NCI-H187 treated with DMSO at 0.1 percent for 48 hours (cell line): ENCODE measurements around the gene EEF1E1.
A peak's percentile ranks its signal among the peaks of the same experiment; 100 is the strongest.

Source experiments
- DNase-seq: peaks from one replicate; lab custom pipeline; 2025; lab: John Stamatoyannopoulos, UW

EEF1E1 gene

DNA sequence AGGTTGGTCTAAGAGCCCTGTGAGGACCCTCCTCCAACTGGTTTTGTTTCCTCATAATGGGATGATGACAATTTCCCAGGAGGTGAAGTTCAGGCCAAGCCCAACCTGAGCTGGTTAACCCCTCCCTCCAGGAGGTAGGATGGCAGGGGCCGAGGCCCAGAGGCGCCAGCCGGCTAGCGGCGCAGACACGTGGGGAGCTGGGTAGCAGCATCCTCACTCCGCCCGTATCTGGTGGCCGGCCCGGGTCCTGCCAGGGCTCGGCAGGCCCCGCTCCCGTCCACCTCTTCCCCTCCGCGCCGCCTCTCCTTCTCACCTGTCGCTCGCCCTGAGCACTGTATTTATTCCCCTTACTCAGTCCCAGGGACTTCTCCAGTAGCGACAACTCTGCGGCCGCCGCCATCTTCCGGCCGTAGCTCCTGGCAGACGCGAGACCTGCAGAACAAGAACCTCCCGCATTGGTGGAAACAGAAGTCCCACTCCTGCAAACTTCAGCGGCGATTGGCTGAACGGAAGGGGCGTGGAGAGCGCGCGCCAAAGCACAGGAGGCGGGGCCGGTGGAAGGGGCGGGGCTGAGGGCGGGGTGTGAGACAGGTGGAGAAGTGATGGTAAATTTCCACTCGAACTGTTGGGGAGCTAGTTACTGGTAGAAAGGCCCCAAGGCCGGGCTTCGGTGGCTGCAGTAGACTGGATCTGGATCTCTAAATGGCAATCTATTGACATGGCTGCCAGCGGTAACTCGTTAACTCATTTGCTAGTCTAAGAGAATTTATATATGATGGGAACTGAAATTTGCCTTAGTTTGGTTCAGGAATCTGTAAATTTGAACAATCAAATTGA lies at the start of gene EEF1E1:
Gene EEF1E1, minus strand, starts transcription at position 427 of the 837 bp plus-strand sequence. Its CDS starts 27 bp downstream, at position 400.
- DNase-seq: peak; percentile 72

DNA sequence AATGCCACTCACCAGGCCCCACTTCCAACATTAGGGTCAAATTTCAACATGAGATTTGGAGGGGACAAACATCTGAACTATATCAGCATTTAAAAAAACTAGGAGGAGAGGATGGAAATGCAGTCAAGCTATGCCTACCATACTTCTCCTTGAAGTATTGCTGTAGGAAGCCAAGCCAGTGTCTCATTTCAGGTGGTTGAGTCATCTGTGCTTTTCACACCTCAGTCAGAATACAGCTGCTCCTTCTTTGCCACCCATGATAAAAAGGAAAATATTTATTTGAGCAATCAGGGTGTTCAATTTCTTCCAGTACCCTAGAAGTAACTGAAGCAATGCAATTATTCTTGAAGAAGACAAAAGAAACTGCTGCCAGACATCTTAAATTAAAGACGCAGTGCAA lies 47.0 kb upstream of the EEF1E1 start:
- DNase-seq: no peak

DNA sequence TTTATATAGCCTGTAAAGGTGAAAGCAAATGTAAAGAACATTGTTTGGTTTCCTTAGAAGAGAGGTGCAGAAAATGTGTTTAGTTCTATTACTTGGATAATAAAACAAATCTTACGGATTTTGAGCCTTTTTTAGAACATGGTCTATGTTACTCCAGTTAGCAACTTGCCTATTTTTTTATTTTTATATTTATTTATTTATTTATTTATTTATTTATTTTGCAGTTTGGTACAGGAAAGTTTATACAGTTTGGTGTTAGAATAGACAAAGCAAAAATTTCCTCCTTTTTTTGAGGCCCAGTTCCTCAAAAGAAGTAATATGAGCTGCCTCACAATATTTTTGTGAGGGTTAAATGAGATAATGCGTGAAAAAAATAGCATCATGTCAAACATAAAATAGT lies 41.6 kb upstream of the EEF1E1 start:
- no peak for DNase-seq

DNA sequence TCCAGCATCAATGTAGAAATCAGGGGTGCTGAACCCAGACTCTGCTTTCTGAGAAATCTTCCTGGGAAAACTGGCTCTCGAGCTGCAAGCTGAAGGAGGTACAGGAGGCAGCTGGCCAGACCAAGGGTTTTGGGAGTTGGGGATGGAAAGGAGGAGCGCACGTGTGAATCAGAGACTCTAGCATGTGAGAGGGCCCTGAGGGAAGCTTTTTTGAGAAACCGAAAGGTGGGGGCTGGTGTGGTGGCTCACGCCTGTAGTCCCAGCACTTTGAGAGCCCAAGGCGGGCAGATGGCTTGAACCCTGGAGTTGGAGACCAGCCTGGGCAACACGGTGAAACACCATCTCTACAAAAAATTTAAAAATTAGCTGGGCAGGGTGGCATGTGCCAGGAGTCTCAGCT lies 37.1 kb upstream of the EEF1E1 start:
- no peak for DNase-seq

DNA sequence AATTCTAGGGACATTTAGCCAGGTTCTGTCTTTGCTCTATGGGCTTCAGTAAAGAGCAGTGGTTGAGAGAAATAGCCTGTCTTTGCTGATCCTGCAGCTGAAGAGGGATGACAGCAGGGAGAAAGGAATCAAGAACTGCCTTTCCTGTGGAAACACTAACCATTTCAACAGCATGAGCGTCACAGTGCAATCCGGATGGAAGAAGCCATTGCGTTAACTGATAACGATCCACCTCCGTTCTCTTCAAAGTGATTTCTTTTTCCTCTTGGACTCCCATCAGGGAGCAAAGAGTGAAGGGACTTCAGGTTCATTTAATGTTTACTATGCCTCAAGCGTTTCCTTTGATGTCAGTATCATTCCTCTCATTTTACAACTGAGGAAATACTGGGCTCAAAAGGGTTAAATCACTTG lies 35.2 kb upstream of the EEF1E1 start:
- no peak for DNase-seq

DNA sequence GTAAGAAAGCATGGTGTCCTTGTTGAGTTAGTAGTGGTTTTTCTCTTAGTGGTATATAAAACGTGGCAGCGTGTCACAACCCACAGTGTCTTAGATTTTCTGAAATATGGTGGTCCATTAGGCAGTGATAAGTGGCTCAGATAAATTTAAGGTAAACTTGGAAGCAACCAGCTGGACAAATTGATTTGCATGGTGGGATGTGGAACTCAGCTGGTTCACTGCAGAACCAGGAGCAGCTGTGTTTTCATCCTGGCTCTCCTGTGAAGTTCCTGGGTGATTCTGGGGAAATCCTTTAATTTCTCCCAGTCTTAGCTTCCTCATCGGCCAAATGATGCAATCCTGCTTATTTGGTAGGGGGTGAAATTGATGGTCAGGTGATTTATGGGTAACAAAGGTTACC lies 32.9 kb upstream of the EEF1E1 start:
- no peak for DNase-seq

DNA sequence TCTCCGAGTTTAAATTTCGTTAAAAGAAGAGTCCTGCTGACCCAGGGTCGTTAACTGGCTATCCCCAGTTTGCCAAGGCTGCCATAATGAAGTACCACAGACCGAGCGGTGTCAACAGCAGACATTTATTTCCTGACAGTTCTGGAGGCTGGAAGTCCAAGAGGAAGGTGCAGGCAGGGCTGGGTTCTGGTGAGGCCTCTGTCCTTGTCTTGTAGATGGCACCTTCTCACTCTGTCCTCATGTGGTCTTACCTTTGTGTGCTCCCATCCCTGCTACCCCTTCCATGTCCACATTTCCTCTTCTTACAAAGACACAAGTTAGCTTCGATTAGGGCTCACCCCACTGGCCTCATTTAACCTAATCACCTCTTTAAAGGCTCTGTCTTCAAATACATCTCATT lies 29.8 kb upstream of the EEF1E1 start:
- DNase-seq: no peak

DNA sequence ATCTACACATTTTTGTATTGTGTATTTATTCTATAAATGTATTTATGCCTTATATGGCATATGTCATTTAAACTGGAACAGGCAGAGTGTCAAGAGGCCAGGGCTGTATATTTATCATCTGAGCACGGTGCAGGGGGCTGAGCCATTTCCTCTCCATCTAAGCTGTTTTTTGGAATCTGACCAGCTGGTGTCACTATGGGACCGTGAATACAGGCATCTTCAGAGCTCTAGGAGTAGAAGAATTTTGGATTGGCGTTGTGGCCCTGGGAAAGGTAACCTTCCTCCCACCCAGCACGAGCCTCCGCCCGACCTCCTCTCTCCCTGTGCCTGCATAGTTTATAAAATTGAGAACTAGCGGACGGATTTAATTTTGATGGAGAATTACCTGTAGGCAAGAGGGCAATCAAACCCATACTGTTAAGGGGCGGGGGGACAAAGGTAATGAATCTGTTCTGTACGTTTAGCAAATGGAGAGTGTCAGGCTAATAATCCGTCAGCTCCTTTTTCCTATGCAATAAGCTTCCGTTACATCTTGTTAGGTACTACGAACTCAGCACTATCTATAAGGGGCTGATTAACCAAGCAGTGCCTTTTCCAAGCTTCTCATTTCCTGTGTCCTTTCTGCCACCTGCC lies 29.0 kb upstream of the EEF1E1 start:
- no peak for DNase-seq

DNA sequence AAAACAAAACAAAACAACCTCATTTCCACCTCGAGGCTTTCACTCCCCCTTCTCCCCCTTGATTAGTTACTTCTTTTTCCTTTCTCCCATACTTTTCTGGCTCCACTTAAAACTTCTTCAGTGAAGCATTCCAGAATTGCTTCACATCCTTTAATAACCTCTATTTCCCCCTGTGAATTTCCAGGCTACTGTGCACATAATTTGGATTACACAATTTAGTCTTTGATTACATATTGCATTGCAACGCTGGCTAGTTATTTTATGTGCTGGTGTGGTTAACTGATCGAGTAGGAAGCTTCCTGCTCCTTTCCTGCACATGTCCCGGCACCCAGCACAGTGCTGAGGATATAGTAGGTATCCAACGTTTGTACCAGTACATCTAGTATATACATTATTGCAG lies 28.1 kb upstream of the EEF1E1 start:
- no peak for DNase-seq

DNA sequence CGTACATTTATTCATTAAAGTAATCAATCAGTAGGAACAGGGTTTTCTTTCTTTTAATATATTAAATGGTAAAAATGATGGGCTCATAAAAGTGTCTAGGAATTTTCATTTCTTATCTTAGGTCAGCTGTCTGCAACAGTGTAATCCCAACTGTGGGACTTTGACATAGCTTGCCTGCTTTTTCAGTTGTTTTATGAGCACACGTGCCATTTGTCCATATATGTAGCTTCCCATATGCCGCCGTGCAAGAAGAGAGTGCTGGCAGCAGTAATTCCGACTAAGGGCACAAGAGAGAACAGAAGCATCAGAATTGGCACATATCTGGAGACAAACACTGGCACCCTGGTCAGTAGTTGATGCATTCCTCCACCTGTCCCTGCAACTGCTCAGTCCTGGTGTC lies 20.9 kb upstream of the EEF1E1 start:
- DNase-seq: no peak

DNA sequence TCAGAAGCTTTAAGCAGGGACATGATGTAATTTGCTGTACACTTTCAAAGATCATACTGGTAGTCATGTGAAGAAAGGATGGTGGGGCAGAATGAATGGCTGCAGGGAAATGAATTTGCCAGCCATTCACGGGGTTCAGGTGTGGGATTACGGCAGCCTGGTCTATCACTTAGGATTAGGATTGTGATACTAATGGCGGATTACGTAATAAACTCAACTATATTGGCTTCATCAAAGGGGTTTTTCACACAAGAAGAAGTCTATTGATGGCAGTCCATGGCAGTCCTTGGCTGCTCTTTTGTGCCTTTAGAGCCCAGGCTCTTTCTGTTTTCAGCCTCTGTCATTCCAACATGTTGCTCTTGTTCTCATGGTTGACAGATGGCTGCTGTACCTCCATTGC lies 12.6 kb upstream of the EEF1E1 start:
- no peak for DNase-seq

DNA sequence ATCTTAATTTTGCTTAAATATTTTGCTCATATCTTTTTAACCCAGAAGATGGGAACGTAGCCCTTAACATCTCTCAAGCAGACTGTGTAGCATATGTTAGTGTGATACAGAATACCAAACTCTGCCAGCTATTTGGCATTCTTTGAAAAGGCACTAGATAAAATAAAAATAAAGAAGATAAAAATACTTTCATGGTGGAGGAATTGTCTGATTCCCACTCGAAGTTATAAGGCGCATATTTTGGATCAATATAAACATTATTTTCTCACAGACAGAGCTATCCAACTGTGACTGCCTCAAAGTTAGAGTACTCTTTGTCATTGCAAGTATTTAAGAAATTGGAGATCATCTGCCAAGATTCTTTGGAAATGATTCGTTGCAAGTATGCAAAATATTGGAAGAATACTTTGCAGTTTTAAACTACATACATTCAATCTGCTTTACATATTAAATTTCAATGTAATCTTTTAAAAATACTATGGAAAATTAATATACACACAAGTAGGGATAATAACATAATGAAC lies 10.8 kb upstream of the EEF1E1 start:
- DNase-seq: no peak

DNA sequence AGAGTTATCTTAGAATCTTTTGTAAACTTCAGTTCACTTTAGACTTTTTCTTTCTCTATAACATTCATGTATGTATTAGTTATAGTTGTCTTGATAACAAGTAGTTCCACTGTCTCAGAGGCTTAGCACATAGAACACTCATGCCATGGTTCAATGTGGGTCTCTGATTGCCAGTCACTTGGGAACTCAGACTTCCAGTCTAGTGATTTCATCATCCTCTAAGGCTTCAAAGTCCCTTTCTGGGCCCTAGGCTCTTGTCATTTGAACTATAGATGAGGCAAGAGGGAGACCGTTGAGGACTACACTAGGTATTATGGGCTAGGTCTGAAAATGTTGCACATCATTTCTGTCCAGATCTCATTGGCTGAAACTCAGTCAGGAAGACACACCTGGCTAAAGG lies 8.4 kb upstream of the EEF1E1 start:
- DNase-seq: no peak

DNA sequence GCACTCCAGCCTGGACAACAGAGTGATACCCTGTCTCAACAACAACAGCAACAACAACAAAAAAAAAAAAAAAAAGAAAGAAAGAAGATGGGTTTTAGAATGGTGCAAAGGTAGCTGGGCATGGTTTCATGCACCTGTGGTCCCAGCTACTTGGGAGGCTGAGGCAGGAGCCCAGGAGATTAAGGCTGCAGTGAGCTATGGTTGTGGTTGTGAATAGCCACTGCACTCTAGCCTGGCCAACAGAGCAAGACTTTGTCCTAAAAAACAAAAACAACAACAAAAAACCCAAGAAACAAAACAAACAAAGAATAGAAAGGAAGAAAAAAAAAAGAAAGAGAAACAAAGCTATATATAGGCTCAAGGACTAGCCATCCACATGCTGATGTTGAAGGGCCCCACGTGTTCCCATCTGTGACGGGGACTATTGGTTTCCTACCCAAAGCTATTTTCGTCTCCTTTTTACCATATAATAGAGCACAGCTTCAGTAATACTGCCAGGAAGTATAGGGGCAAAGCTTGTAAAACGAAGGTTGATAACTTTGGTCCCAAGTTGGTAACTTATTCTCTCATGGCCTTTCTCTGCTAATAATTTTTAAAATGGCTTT lies 7.9 kb upstream of the EEF1E1 start:
- no peak for DNase-seq

DNA sequence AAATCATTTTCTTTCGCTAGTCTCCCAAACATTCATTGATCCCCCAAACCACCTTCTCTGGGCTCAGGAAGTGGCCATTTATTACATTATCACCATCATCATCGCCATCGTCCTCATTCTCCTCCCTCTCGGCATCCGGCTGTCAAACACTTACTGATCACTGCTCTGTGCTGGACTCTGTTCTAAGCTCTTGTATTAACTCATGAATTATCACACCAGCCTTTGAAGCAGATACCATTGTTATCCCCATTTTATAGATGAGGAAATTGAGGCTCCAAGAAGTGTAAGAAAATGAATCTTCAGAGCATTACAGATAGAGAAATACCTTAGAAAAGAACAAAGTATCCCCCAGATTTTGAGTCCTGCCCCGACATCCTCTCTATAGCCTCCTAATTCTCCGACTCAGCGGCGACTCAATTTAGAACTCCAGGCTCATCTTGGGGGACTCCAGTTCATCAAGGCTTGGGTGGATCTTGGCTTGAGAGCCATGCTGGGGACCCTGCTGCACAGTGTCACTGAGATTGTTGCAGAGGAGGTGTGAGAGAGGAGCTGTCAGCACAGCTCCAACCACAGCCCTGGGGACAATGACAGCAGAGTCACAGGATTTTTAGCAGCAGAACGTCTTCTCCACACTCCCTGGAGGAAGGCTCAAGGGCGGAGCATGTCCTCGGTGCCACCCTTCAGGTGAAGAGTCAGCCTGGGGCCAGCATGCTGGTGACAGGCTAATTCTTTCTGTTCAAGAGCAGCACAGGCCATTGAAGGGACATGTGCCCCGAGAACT lies 6.6 kb upstream of the EEF1E1 start:
- no peak for DNase-seq

DNA sequence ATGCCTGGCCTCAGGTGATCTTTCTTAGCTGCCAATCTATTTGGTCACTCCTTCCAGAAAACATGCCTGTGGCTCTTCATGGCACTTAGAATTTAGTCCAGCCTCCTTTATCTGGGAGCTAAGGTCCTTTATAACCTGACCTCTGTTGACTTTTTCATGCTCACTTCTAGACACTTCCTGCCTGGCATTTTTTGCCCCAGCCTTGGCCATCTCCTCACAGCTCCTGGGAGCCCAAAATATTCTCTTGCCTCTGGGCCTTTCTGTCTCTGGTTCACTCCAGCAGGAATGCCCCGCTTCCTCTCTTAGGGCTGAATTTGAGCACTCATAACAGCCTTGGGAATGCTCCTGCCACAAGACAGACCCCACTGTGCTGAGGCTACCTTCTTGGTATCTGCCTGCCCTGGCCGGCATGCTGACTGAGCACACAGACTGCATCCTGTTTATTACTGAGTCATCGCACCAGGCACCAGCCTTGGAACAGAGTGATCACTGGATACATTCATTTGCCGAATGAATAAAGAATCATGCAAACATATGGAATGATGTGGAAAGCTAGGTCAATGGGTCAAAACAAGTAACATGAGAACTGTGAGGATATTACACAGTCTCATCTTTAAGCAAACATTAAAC lies 5.8 kb upstream of the EEF1E1 start:
- no peak for DNase-seq

DNA sequence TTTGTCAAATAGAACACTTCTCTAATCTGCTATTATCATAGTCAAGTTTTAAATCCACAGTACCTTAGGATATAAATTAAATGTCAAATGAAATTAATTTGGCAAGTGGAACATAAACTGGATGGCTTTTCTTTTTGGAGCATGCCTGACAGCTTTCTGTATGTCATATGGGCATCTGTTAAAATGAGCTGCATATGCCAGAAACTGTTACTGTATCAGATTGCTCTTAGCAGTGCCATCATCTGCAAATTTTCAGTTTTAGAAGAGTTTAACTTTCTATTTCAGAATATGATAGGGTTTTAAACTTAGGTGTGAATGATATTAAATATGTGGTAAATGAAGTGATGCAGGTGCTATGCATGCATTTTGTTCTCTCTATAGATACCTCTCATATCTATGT lies 3.4 kb upstream of the EEF1E1 start:
- DNase-seq: no peak

DNA sequence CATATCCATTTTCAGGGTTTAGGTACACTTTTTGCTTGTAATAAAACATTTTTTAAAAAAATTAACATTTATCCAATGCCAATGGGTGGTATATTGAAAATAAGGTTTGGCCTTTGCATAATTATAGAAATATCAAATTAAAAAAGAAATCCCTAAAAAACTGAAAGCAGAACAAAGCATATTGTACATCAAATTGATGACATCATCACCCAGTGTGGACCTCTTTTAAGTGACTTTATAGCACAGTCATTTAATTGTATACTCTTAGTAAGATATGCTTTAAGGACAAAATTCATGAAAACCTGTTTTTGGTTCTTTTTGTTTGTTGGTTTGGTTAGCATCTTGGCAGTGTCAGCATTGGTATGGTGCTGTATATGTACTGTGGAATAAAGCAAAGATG lies 1.4 kb upstream of the EEF1E1 start:
- no peak for DNase-seq

DNA sequence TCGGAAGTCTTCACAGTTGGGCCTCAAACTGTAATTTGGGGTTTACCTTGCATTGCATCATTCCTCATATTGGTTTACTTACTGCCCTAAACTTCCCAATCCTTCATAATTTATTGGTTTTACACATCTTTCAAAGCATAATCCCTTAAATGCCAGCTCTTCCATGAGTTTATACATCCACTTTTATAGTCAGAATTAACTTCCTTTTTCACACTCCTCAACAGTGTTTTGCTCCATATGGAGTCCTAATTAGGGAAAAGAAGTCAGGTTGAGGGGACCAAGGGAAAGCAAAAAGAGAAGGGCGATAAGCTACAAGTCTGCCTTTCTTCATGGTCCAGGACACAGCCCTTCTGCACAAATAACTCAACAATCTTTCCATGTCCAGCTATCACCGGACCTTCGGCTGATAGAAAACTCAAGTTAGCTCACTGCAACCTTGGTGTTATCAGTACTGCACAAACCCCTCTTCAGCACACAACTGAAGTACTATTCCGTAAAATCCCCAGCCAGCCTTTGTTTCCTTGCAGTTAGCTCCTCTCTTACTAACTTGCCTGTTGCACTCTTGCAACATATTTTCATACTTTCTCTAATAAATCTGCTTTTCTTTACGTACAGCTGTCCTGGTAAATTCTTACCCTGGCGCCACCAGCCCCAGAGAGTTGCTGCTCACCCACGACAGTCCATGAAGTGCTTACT lies 2.0 kb downstream of the EEF1E1 start:
- no peak for DNase-seq

DNA sequence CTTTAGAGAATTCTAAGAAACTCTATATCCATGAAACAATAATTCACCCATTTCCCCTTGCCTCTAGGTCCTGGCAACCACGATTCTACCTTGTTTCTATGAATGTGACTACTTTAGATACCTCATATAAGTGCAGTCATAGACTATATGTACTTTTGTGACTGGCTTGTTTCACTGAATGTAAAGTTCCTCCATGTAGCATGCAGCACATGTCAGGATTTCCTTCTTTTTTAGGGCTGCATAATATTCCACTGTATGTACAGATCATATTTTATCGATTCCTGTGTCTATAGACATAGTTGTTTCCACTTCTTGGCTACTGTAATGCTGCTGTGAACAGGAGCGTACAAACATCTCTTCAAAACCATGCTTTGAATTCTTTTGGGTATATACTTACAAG lies 11.7 kb downstream of the EEF1E1 start:
- DNase-seq: no peak

DNA sequence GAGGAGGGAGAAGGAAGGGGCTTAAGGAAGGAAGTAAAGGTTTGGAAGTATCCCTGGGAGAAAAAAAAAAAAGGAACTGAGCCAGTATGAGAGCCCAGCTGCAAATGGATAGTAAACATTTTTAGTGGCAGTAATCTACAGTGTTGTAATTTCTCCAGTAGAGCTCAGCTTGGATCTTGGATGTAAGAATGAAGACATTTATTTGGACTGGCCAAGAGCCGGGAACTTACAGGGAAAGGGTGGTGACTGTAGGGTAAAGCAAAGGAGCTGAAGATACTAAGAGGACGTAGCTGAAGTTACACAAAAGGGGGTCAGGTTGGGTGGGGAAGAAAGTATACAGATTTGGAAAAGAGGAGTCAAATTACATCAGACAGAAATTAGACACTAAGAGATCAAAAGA lies 13.5 kb downstream of the EEF1E1 start:
- no peak for DNase-seq
